Measurements from ENCODE around the gene ARHGAP26.
A peak's percentile ranks its signal among the peaks of the same experiment; 100 is the strongest.

Gene ARHGAP26

DNA sequence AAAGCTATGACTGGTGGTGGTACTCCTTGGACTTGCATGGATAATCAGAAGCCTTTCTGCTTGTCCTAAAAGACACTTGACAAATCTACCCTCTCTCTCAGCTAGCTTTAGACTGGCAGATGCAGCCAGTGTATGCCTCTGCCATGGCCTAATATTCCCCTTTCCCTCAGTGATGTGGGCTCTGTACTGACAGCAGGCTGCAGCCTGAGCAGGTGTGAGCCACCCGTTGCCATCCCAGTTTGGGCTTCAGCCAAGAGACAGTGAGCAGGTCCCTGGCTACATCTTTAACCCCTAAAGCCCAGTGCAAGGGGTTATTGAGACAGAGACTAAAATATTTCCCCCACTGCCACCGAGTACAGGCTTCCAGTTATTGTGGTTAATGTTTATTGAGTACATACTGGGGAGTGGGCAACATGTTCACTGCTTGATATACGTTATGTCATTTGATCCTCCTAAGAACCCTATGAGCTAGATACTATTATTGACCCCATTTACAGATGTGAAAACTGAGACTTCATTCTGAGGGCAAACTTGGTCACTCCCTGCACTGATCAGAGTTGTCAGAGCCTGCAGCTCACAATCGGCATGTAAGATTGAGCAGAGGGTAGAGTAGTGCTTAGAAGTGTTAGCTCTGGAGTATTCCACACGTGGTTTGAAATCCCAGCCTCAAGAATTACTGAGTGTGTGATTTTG lies 254.2 kb downstream of the ARHGAP26 start:
- Histone ChIP-seq H3K36me3 (ENCODE audit: control insufficient read depth, insufficient read depth, low read length) (no peaks in the 10 kb centered on the region), H3K9ac (ENCODE audit: low read depth, low read length) (no peak overlapping the region), H3K27ac (ENCODE audit: low read depth, low read length) (no peak overlapping the region), H3K27me3 (ENCODE audit: control insufficient read depth, insufficient read depth, low read length) (no peaks in the 10 kb centered on the region), H3K4me3 (ENCODE audit: low read depth, low read length) (no peak overlapping the region), H3K4me1 (ENCODE audit: control insufficient read depth, insufficient read depth, low read length) (peaks cover 18% of the 10 kb centered on the region), H3K9me3 (ENCODE audit: control insufficient read depth, insufficient read depth, low read length) (no peaks in the 10 kb centered on the region)

DNA sequence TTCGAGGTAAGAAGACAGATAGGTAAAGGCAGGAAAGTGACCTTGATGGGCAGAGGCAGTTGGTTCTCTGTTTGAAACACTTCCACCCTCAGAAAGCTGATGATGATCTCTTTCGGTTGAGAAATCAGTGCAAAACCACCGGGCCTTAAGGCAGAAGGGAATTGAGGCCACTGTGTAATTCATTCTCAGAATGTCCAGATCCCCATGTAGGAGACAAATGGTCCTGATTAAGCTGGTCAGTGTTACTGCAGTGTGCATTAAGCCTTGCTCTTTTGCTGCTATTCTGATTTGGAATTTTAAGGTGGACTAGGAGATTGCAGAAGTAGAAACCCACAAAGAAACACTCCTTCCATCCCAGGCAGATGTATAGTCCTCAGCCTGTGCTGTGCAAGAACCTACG lies 255.2 kb downstream of the ARHGAP26 start:
- Histone ChIP-seq H3K9me3 (ENCODE audit: control insufficient read depth, insufficient read depth, low read length) (no peaks in the 10 kb centered on the region), H3K4me3 (ENCODE audit: low read depth, low read length) (no peak overlapping the region), H3K36me3 (ENCODE audit: control insufficient read depth, insufficient read depth, low read length) (no peaks in the 10 kb centered on the region), H3K27ac (ENCODE audit: low read depth, low read length) (no peak overlapping the region), H3K9ac (ENCODE audit: low read depth, low read length) (no peak overlapping the region), H3K4me1 (ENCODE audit: control insufficient read depth, insufficient read depth, low read length) (peaks cover 9% of the 10 kb centered on the region; the same call in 1 of the 2 replicates), H3K27me3 (ENCODE audit: control insufficient read depth, insufficient read depth, low read length) (no peaks in the 10 kb centered on the region)

DNA sequence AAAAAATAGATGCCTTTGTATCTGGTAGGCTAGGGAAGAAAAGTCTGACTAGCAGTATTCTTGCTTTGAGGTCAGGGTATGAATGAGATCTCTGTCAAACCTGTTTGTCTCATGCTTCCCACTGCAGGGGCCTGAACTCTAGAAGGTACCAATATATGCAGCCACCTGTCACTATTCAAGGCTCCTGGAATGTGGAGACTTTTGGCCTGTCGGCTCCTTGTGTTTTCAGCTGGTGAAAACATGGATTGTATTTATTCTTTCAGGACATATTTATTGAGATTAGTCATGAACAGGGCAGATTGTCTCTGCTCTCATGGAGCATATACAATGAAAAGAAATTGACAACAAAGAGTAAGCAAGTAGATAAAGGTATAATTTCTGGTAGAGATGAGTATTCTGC lies 255.8 kb downstream of the ARHGAP26 start:
- H3K4me3 ChIP-seq (ENCODE audit: low read depth, low read length) = no peak overlapping the region
- H3K27ac ChIP-seq (ENCODE audit: low read depth, low read length) = no peak overlapping the region
- peaks cover 9% of the 10 kb centered on the region; the same call in 1 of the 2 replicates for H3K4me1 ChIP-seq (ENCODE audit: control insufficient read depth, insufficient read depth, low read length)
- H3K27me3 ChIP-seq (ENCODE audit: control insufficient read depth, insufficient read depth, low read length) = no peaks in the 10 kb centered on the region
- H3K9me3 ChIP-seq (ENCODE audit: control insufficient read depth, insufficient read depth, low read length) = no peaks in the 10 kb centered on the region
- no peaks in the 10 kb centered on the region for H3K36me3 ChIP-seq (ENCODE audit: control insufficient read depth, insufficient read depth, low read length)
- no peak overlapping the region for H3K9ac ChIP-seq (ENCODE audit: low read depth, low read length)

DNA sequence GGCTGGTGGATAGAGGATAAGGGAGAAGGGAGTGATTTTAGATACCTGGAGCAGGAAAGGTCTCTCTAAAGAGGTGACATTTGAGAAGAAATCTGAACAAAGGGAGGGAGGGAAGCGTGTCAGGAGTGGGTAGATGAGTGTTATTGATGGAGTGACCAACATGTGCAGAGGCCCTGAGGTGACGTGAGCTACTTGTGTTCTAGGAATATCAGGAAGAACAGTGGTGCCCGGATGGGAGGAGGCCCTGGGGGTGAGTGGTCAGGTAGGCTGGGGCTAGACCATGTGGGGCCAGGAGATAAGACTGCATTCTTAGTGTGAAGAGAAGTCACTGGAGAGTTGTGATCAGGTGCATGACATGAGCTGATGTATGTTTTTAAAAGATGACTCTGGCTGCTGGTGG lies 256.2 kb downstream of the ARHGAP26 start:
- Histone ChIP-seq H3K27me3 (ENCODE audit: control insufficient read depth, insufficient read depth, low read length) (no peaks in the 10 kb centered on the region), H3K27ac (ENCODE audit: low read depth, low read length) (no peak overlapping the region), H3K4me3 (ENCODE audit: low read depth, low read length) (no peak overlapping the region), H3K36me3 (ENCODE audit: control insufficient read depth, insufficient read depth, low read length) (no peaks in the 10 kb centered on the region), H3K9ac (ENCODE audit: low read depth, low read length) (no peak overlapping the region), H3K9me3 (ENCODE audit: control insufficient read depth, insufficient read depth, low read length) (no peaks in the 10 kb centered on the region), H3K4me1 (ENCODE audit: control insufficient read depth, insufficient read depth, low read length) (peaks cover 9% of the 10 kb centered on the region; the same call in 1 of the 2 replicates)

DNA sequence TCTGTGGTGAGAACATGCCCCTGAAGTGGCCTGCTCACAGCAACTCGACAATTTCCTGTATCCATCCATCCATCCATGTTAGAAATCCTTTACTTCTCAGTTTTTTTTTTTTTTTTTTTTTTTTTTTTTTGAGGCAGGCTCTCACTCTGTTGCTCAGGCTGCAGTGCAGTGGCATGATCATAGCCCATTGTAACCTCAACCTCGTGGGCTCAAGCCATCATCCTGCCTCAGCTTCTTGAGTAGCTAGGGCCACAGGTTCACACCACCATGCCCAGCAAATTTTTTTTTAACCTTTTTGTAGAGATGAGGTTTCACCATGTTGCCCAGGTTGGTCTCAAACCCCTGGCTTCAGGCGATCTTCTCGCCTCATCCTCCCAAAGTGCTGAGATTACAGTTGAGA lies 259.1 kb downstream of the ARHGAP26 start:
- Histone ChIP-seq H3K9me3 (ENCODE audit: control insufficient read depth, insufficient read depth, low read length) (no peaks in the 10 kb centered on the region), H3K36me3 (ENCODE audit: control insufficient read depth, insufficient read depth, low read length) (no peaks in the 10 kb centered on the region), H3K4me3 (ENCODE audit: low read depth, low read length) (no peak overlapping the region), H3K4me1 (ENCODE audit: control insufficient read depth, insufficient read depth, low read length) (peaks cover 12% of the 10 kb centered on the region), H3K27me3 (ENCODE audit: control insufficient read depth, insufficient read depth, low read length) (no peaks in the 10 kb centered on the region), H3K9ac (ENCODE audit: low read depth, low read length) (no peak overlapping the region), H3K27ac (ENCODE audit: low read depth, low read length) (no peak overlapping the region)

DNA sequence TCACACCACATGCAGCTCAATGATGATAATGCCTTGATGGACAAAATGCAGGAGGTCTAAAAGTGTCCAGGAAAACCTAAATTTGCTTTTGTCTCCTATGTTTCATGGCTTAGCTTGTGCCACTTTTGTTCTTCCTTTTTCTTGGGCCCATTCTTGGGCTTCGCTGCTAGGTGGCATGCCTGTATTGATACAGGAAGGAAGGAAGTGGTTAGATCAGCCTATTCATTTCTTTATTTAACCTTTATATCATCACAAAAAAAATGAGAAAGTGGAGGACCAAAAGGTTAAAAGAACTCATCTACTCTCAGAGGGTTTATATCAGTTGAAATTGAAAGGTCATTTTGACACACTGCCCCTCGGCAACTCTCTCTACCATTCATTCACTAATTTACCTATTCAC lies 260.2 kb downstream of the ARHGAP26 start:
- H3K27me3 ChIP-seq (ENCODE audit: control insufficient read depth, insufficient read depth, low read length) = no peaks in the 10 kb centered on the region
- H3K4me1 ChIP-seq (ENCODE audit: control insufficient read depth, insufficient read depth, low read length) = peaks cover 12% of the 10 kb centered on the region
- no peak overlapping the region for H3K9ac ChIP-seq (ENCODE audit: low read depth, low read length)
- no peaks in the 10 kb centered on the region for H3K36me3 ChIP-seq (ENCODE audit: control insufficient read depth, insufficient read depth, low read length)
- no peak overlapping the region for H3K27ac ChIP-seq (ENCODE audit: low read depth, low read length)
- H3K4me3 ChIP-seq (ENCODE audit: low read depth, low read length) = no peak overlapping the region
- no peaks in the 10 kb centered on the region for H3K9me3 ChIP-seq (ENCODE audit: control insufficient read depth, insufficient read depth, low read length)

DNA sequence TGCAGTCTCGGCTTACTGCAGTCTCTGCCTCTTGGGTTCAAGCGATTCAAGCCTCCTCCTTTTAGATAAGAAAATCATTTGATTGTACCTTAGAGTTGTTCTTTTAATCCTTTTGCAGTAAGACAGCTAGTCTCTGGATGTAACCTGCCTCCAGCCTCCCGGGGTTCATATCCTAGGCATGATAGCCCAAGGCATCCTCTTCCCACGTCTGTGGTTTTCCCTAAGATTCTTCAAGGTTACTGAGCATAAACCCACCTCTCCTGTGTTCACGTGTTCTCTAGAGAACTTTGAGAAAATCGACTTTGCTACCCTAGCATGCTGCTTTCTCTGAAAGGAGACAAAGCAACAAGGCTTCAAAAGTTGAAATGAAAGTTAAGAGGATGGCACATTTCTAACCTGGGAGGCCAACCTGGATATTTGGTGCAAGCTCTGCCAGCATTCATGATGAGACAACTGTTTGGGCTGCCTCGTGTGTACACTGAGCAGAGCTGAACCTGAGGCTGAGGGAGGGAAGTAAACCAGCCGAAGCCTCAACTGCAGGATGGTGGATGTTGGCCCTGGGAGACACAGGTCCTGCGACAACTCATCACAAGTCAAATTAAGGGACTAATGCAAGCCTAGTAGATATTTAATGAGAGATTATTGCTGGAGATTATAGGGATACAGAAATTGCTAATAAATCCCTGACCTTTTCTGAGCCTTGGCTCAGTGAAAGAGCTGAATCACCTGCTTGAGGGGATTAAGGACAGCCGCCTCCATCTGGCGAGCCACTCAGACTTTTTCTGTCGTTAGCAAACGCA lies 261.8 kb downstream of the ARHGAP26 start:
- no peak overlapping the region for H3K4me3 ChIP-seq (ENCODE audit: low read depth, low read length)
- peaks cover 23% of the 10 kb centered on the region for H3K4me1 ChIP-seq (ENCODE audit: control insufficient read depth, insufficient read depth, low read length)
- no peaks in the 10 kb centered on the region for H3K9me3 ChIP-seq (ENCODE audit: control insufficient read depth, insufficient read depth, low read length)
- no peak overlapping the region for H3K9ac ChIP-seq (ENCODE audit: low read depth, low read length)
- H3K36me3 ChIP-seq (ENCODE audit: control insufficient read depth, insufficient read depth, low read length) = no peaks in the 10 kb centered on the region
- no peaks in the 10 kb centered on the region for H3K27me3 ChIP-seq (ENCODE audit: control insufficient read depth, insufficient read depth, low read length)
- peak overlapping the region; percentile 14 for H3K27ac ChIP-seq (ENCODE audit: low read depth, low read length)

DNA sequence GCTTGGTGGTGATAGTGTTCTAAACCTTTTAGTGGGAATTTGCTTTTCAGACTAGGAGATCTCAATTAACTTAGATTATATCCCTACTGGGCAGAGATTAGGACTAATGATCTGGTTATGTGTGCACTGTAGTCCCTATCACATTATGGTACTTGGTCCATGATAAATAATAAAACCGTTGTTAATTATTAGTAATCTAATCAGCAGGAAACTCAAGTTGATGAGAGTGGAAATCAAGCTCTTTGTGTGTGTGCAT lies 262.3 kb downstream of the ARHGAP26 start:
- H3K36me3 ChIP-seq (ENCODE audit: control insufficient read depth, insufficient read depth, low read length) = no peaks in the 10 kb centered on the region
- peaks cover 28% of the 10 kb centered on the region for H3K4me1 ChIP-seq (ENCODE audit: control insufficient read depth, insufficient read depth, low read length)
- H3K4me3 ChIP-seq (ENCODE audit: low read depth, low read length) = no peak overlapping the region

DNA sequence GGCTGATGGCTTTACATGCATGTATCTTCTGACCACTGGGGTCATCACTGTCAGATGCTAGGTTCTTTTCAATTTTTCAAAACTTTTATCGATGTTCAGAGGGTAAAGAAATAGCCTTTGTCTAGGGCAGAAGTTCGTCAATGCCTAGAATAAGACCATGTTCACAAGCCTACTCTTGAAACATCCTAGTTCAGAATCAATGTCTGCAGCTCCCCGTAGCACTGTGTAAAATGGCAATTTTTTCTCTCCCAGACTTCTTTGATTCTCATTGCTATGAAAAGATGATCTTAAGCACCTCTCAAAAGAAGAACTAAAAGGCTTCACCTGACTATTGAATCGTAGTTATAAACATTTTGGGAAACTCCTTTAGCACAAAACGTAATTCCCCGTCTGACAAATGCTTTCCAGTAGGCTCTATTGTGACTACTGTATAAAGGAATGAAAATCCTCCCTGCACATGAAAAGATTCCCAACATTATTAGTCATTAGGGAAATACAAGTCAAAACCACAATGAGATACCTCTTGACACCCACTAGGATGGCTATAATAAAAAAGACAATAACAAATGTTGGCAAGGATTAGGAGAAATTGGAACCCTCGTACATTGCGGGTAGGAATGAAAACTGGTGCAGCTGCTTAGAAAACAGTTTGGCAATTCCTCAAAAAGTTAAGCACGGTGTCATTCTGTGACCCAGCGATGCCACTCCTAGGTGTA lies 263.5 kb downstream of the ARHGAP26 start:
- Histone ChIP-seq H3K9ac (ENCODE audit: low read depth, low read length) (no peak overlapping the region), H3K4me3 (ENCODE audit: low read depth, low read length) (no peak overlapping the region), H3K27ac (ENCODE audit: low read depth, low read length) (peak overlapping the region; percentile 46), H3K36me3 (ENCODE audit: control insufficient read depth, insufficient read depth, low read length) (no peaks in the 10 kb centered on the region), H3K27me3 (ENCODE audit: control insufficient read depth, insufficient read depth, low read length) (no peaks in the 10 kb centered on the region), H3K9me3 (ENCODE audit: control insufficient read depth, insufficient read depth, low read length) (no peaks in the 10 kb centered on the region), H3K4me1 (ENCODE audit: control insufficient read depth, insufficient read depth, low read length) (peaks cover 37% of the 10 kb centered on the region)

More for the DNA sequence above, 262.3 kb downstream of the ARHGAP26 start:
- no peaks in the 10 kb centered on the region for H3K27me3 ChIP-seq (ENCODE audit: control insufficient read depth, insufficient read depth, low read length)
- H3K9ac ChIP-seq (ENCODE audit: low read depth, low read length) = no peak overlapping the region
- peak overlapping the region; percentile 14 for H3K27ac ChIP-seq (ENCODE audit: low read depth, low read length)
- H3K9me3 ChIP-seq (ENCODE audit: control insufficient read depth, insufficient read depth, low read length) = no peaks in the 10 kb centered on the region

DNA sequence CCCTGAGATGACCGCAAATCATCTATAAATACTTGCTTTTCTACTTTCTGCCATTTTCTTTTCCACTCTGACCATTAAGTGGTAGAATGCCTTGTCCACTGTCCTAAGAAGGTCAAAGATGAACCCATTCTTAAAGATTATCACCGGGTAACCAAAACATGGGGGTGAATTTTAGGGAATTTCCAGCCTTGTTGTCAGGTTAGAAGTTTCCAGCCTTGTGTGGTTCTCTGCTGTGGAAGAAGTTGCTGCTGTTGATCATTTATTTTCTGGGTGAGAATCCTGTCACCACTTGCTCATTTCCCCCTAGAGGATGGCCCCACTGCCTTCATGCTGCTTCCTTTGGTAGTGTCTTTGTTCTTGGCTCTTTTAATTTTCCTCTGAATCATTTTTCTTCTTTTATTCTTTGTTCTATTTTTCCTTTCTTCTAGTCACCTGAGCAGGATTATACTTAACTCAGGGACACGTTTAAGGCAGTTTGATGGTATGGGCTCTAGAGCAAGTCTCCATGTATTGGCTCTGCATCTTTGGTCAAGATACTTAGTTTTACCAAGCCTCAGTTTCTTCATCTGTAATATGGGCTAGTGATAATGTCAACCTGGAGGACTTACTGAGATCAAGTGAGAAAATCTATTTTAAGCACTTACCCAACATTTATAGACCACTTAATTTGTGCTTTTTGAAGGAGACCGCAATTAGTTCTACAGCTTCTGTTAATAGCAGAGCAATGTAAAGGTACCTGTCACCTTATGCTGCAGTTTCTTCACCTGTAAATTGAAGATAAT lies 266.2 kb downstream of the ARHGAP26 start:
- Histone ChIP-seq H3K4me1 (ENCODE audit: control insufficient read depth, insufficient read depth, low read length) (peaks cover 37% of the 10 kb centered on the region), H3K9ac (ENCODE audit: low read depth, low read length) (no peak overlapping the region), H3K27ac (ENCODE audit: low read depth, low read length) (peak overlapping the region; percentile 98), H3K27me3 (ENCODE audit: control insufficient read depth, insufficient read depth, low read length) (no peaks in the 10 kb centered on the region), H3K9me3 (ENCODE audit: control insufficient read depth, insufficient read depth, low read length) (no peaks in the 10 kb centered on the region), H3K36me3 (ENCODE audit: control insufficient read depth, insufficient read depth, low read length) (no peaks in the 10 kb centered on the region), H3K4me3 (ENCODE audit: low read depth, low read length) (no peak overlapping the region)
